ENCODE measurements around the gene HOOK2. TPM values are rescaled to one million over a fixed set of nuclear protein-coding genes. Genes with fewer than 3 reads are reported as not detected.
"Not testable (repeated sequence)": the region's sequence is repeated elsewhere in the genome, so short reads cannot be mapped to it uniquely, and the experiment has no call there.

The HOOK2 gene
- total RNA-seq = 10 to 100 TPM; 52.2 to 91.9 (median 69.0) TPM
- long read RNA-seq, donor 1, transcript HOOK2-201 (22 exons, 2,603 nt) = major isoform, 43 of 96 reads
- long read RNA-seq, donor 1, transcript HOOK2-210 (3 exons, 890 nt) = minor isoform, 7 of 96 reads
- long read RNA-seq, donor 1, partial matches to known transcripts = 10 of 96 reads
- long read RNA-seq, donor 1, other reads (novel, unspliced or antisense) = 33 of 96 reads
- long read RNA-seq, donor 2, transcript HOOK2-210 (3 exons, 890 nt) = minor isoform, 9 of 62 reads
- long read RNA-seq, donor 2, transcript HOOK2-201 (22 exons, 2,603 nt) = major isoform, 24 of 62 reads
- long read RNA-seq, donor 2, partial matches to known transcripts = 4 of 62 reads
- long read RNA-seq, donor 2, other reads (novel, unspliced or antisense) = 22 of 62 reads

- intact Hi-C loops (cut with DNase I, micrococcal nuclease) = no loop called here
- peak; percentile 97 to 98 (median 98) for DNase-seq
- H3K4me1 ChIP-seq (ENCODE audit: low read depth) = peaks cover 37% of the 10 kb centered on the region
- peak within 1 kb of the TSS; percentile 38 for H3K4me3 ChIP-seq
- no peaks in the 10 kb centered on the region for H3K36me3 ChIP-seq (ENCODE audit: low read depth)
- TF ChIP-seq CTCF (IDR thresholded peaks at IDR 0.05) = no peak
- no peaks in the 10 kb centered on the region for H3K9me3 ChIP-seq
- peak; percentile 81 for ATAC-seq
Observed at GRCh38 chr19:12774588-12775555, at the start of gene HOOK2. Gene HOOK2 (minus strand): TSS chr19:12775552. CDS start chr19:12775449, 103 bp downstream.

GRCh38 chr19:12821761-12822160 lies 46.4 kb upstream of the HOOK2 start:
- intact Hi-C loops (cut with DNase I, micrococcal nuclease) = no loop called here

GRCh38 chr19:12817810-12818209 lies 42.5 kb upstream of the HOOK2 start:
- H3K4me3 ChIP-seq; intact Hi-C loops (cut with DNase I, micrococcal nuclease); H3K4me1 ChIP-seq (ENCODE audit: low read depth); DNase-seq; ATAC-seq; H3K36me3 ChIP-seq (ENCODE audit: low read depth); H3K9me3 ChIP-seq: not testable (repeated sequence)

More at GRCh38 chr19:12821761-12822160, 46.4 kb upstream of the HOOK2 start:
- H3K36me3 ChIP-seq (ENCODE audit: low read depth) = no peaks in the 10 kb centered on the region
- TF ChIP-seq CTCF (IDR thresholded peaks at IDR 0.05) = no peak
- DNase-seq (no peak), ATAC-seq (no peak)
- H3K4me1 ChIP-seq (ENCODE audit: low read depth) = no peaks in the 10 kb centered on the region
- H3K4me3 ChIP-seq = no peak overlapping the region
- no peaks in the 10 kb centered on the region for H3K9me3 ChIP-seq

- ATAC-seq; H3K9me3 ChIP-seq; intact Hi-C loops (cut with DNase I, micrococcal nuclease): not testable (repeated sequence)
Observed at GRCh38 chr19:12817188-12817587, 41.8 kb upstream of the HOOK2 start.

GRCh38 chr19:12815088-12815487 lies 39.7 kb upstream of the HOOK2 start:
- no peaks in the 10 kb centered on the region for H3K36me3 ChIP-seq (ENCODE audit: low read depth)
- DNase-seq (no peak), ATAC-seq (no peak)
- no peaks in the 10 kb centered on the region for H3K9me3 ChIP-seq
- intact Hi-C loops (cut with DNase I, micrococcal nuclease) = no loop called here
- no peak overlapping the region for H3K4me3 ChIP-seq
- no peak for TF ChIP-seq CTCF (IDR thresholded peaks at IDR 0.05)
- no peaks in the 10 kb centered on the region for H3K4me1 ChIP-seq (ENCODE audit: low read depth)

More at GRCh38 chr19:12817188-12817587, 41.8 kb upstream of the HOOK2 start:
- H3K4me1 ChIP-seq (ENCODE audit: low read depth); H3K4me3 ChIP-seq; H3K36me3 ChIP-seq (ENCODE audit: low read depth); DNase-seq: not testable (repeated sequence)

- intact Hi-C loops (cut with DNase I, micrococcal nuclease) = no loop called here
- Histone ChIP-seq H3K4me1 (ENCODE audit: low read depth) (peaks cover 8% of the 10 kb centered on the region), H3K4me3 (peak within 1 kb of the TSS; percentile 20), H3K9me3 (no peaks in the 10 kb centered on the region), H3K36me3 (ENCODE audit: low read depth) (no peaks in the 10 kb centered on the region)
- TF ChIP-seq CTCF (IDR thresholded peaks at IDR 0.05) = no peak
- DNase-seq = peak; percentile 93
- ATAC-seq = peak; percentile 87
Observed at GRCh38 chr19:12806242-12807081, 31.1 kb upstream of the HOOK2 start, which contains the start of gene RNASEH2A. Gene RNASEH2A (plus strand): TSS chr19:12806584. CDS start chr19:12806674, 90 bp downstream.
